ENCODE results near the gene CTSH. TPM values are rescaled to one million over a fixed set of nuclear protein-coding genes. Genes with fewer than 3 reads are reported as not detected.

CTSH gene
- total and polyA plus RNA-seq, 2 donors (not counting 1 experiment from before 2014, with no cell fraction given), result 5.3 to 6.9 TPM

DNA sequence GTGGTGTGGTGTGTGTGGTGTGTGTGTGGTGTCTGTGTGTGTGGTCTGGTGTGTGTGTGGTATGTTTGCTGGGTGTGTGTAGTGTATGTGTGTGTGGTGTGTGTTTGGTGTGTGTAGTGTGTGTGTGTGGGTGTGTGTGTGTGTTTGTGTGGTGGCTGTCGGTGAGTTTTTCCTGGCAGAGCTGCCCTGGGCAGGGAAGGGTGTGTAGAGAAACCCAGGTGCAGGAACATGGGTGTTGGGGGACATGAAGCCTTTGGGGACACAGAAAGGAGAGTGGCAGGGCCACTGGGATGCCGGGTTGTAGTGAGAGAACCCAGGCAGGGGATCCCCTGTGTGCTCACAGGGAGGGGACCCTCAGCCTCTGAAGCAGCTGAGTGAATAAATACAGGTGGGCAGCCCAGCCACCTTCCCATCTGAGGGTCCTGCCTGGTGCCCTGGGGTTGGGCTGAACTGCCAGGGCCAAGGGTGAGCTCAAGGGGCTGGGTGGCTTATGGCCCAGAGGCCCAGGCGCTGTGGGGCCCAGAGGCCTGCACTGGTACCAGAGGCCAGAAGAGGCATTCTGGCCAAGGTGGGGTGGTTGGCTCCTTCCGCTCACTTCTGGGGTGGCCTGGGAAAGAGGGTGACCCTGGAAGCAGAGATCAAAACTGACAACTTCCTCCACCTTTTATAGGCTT lies 48.5 kb upstream of the CTSH start:
- TF ChIP-seq EZH2 (IDR thresholded peaks at IDR 0.05; ENCODE audit: low read length, missing control alignments), result no peak

DNA sequence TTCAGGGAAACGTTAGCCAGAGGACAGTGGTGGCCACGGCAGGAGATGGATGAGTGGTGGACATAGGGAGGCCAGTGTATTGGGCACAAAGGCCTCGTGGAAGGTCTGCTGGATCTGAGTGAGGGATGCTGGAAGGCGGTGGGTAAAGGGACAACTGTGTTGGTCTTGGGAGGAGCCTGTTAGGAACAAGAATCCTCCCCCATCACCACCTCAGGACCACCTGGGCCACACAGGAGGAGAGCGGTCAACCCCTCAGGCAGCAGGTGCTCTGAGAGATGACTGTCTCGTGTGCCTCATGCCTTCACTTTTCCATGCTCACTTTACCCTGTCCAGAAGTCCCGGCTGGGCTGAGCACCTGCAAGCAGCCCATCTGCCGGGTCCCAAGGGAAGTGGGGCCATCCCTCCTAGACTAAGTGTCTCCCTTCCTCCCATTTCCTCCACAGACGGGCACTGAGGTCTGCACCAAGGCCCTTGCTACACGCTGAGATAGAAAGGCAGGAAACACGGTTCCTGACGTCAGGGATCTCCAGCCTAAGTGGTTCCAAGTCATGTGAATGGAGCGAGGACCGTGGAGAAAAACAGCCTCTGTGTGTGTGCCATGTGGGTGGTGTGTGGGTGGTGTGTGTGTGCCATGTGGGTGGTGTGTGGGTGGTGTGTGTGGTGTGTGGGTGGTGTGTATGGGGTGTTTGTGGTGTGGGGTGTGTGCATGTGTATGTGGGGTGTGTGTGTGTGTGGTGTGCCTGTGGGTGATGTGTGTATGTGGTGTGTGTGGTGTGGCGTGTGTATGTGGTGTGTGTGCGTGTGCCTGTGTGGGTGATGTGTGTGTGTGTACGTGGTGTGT lies 47.8 kb upstream of the CTSH start:
- H2AFZ ChIP-seq (ENCODE audit: low read length), result no peak overlapping the region

More for the DNA sequence above, 48.5 kb upstream of the CTSH start:
- no peaks in the 10 kb centered on the region for H3K79me2 ChIP-seq (ENCODE audit: control insufficient read depth, insufficient read depth, low read length)
- no peak overlapping the region for H3K9ac ChIP-seq (ENCODE audit: insufficient read depth, low read length)
- H3K4me1 ChIP-seq (ENCODE audit: control insufficient read depth, extremely low read depth, insufficient read depth, low read length), result peaks cover 5% of the 10 kb centered on the region
- no peak overlapping the region for H2AFZ ChIP-seq (ENCODE audit: low read length)
- no peaks in the 10 kb centered on the region for H3K9me3 ChIP-seq (ENCODE audit: control insufficient read depth, insufficient read depth, low read depth, low read length)
- no peak overlapping the region for H3K27ac ChIP-seq (ENCODE audit: insufficient read depth, low read length)
- no peaks in the 10 kb centered on the region for H3K36me3 ChIP-seq (ENCODE audit: control insufficient read depth, insufficient read depth, low read length)
- no peak for DNase-seq (ENCODE audit: low read depth in 2 of 2)
- no peaks in the 10 kb centered on the region for H3K27me3 ChIP-seq (ENCODE audit: control insufficient read depth, insufficient read depth, low read length)
- H4K20me1 ChIP-seq (ENCODE audit: control insufficient read depth, extremely low read depth, insufficient read depth, low read length), result no peaks in the 10 kb centered on the region
- H3K4me2 ChIP-seq (ENCODE audit: extremely low read depth, insufficient read depth, low read length), result no peak overlapping the region
- no peak overlapping the region for H3K4me3 ChIP-seq (replicated peaks in 1 of 4; ENCODE audit: control extremely low read depth in 1 of 4, insufficient read depth in 1 of 4, low read depth in 3 of 4, low read length in 4 of 4)

DNA sequence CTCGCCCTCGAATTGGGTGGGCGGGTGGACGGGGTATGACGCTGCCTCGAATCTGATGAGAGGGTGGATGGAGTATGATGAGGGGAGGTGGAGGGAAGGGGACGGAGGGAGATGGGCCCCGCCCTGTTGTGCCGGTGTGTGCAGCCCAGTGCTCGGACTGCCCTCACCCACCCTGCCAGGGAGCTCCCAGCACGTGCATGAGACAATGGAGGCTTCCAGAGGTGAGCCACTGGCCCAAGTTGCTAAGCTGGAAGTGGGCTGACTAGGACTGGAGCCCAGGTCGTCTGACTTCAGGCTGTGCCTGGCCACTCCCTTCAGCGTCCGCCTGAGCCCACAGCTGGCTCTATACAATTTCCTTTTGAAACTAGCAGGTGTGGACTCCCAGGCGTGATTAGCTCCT lies 47.0 kb upstream of the CTSH start:
- no peaks in the 10 kb centered on the region for H4K20me1 ChIP-seq (ENCODE audit: control insufficient read depth, extremely low read depth, insufficient read depth, low read length)
- no peaks in the 10 kb centered on the region for H3K27me3 ChIP-seq (ENCODE audit: control insufficient read depth, insufficient read depth, low read length)
- DNase-seq (ENCODE audit: low read depth in 2 of 2), result no peak
- no peak overlapping the region for H3K27ac ChIP-seq (ENCODE audit: insufficient read depth, low read length)
- H3K4me3 ChIP-seq (replicated peaks in 1 of 4; ENCODE audit: control extremely low read depth in 1 of 4, insufficient read depth in 1 of 4, low read depth in 3 of 4, low read length in 4 of 4), result no peak overlapping the region
- H3K4me2 ChIP-seq (ENCODE audit: extremely low read depth, insufficient read depth, low read length), result no peak overlapping the region
- no peaks in the 10 kb centered on the region for H3K9me3 ChIP-seq (ENCODE audit: control insufficient read depth, insufficient read depth, low read depth, low read length)
- H3K9ac ChIP-seq (ENCODE audit: insufficient read depth, low read length), result no peak overlapping the region
- H3K79me2 ChIP-seq (ENCODE audit: control insufficient read depth, insufficient read depth, low read length), result no peaks in the 10 kb centered on the region
- H3K36me3 ChIP-seq (ENCODE audit: control insufficient read depth, insufficient read depth, low read length), result no peaks in the 10 kb centered on the region
- H2AFZ ChIP-seq (ENCODE audit: low read length), result no peak overlapping the region
- no peak for TF ChIP-seq EZH2 (IDR thresholded peaks at IDR 0.05; ENCODE audit: low read length, missing control alignments)
- TF ChIP-seq, protein P1, sequence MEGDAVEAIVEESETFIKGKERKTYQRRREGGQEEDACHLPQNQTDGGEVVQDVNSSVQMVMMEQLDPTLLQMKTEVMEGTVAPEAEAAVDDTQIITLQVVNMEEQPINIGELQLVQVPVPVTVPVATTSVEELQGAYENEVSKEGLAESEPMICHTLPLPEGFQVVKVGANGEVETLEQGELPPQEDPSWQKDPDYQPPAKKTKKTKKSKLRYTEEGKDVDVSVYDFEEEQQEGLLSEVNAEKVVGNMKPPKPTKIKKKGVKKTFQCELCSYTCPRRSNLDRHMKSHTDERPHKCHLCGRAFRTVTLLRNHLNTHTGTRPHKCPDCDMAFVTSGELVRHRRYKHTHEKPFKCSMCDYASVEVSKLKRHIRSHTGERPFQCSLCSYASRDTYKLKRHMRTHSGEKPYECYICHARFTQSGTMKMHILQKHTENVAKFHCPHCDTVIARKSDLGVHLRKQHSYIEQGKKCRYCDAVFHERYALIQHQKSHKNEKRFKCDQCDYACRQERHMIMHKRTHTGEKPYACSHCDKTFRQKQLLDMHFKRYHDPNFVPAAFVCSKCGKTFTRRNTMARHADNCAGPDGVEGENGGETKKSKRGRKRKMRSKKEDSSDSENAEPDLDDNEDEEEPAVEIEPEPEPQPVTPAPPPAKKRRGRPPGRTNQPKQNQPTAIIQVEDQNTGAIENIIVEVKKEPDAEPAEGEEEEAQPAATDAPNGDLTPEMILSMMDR (conservative IDR thresholded peaks at IDR 0.05 in 1 of 2, IDR thresholded peaks at IDR 0.05 in 1 of 2; ENCODE audit: low read depth in 1 of 2, low read length in 2 of 2), result no peak
- peaks cover 9% of the 10 kb centered on the region for H3K4me1 ChIP-seq (ENCODE audit: control insufficient read depth, extremely low read depth, insufficient read depth, low read length)

More for the DNA sequence above, 47.8 kb upstream of the CTSH start:
- Histone ChIP-seq H3K27me3 (ENCODE audit: control insufficient read depth, insufficient read depth, low read length) (no peaks in the 10 kb centered on the region), H3K36me3 (ENCODE audit: control insufficient read depth, insufficient read depth, low read length) (no peaks in the 10 kb centered on the region), H4K20me1 (ENCODE audit: control insufficient read depth, extremely low read depth, insufficient read depth, low read length) (no peaks in the 10 kb centered on the region), H3K9ac (ENCODE audit: insufficient read depth, low read length) (no peak overlapping the region), H3K27ac (ENCODE audit: insufficient read depth, low read length) (no peak overlapping the region), H3K4me1 (ENCODE audit: control insufficient read depth, extremely low read depth, insufficient read depth, low read length) (peaks cover 9% of the 10 kb centered on the region), H3K9me3 (ENCODE audit: control insufficient read depth, insufficient read depth, low read depth, low read length) (no peaks in the 10 kb centered on the region), H3K79me2 (ENCODE audit: control insufficient read depth, insufficient read depth, low read length) (no peaks in the 10 kb centered on the region), H3K4me2 (ENCODE audit: extremely low read depth, insufficient read depth, low read length) (no peak overlapping the region), H3K4me3 (replicated peaks in 1 of 4; ENCODE audit: control extremely low read depth in 1 of 4, insufficient read depth in 1 of 4, low read depth in 3 of 4, low read length in 4 of 4) (no peak overlapping the region)
- DNase-seq (ENCODE audit: low read depth in 2 of 2), result no peak
- no peak for TF ChIP-seq EZH2 (IDR thresholded peaks at IDR 0.05; ENCODE audit: low read length, missing control alignments)
- TF ChIP-seq, protein P1 (conservative IDR thresholded peaks at IDR 0.05 in 1 of 2, IDR thresholded peaks at IDR 0.05 in 1 of 2; ENCODE audit: low read depth in 1 of 2, low read length in 2 of 2), result no peak
